Thyroid gland (tissue), 4 donors: Measurements from ENCODE around the gene NDUFA6.

Experiments used
- CTCF ChIP-seq, 6 experiments: fragments of 200-600 bp in 3 of 6; fragments of 450-650 bp in 3 of 6; sonication (generic) in 3 of 6; IDR thresholded peaks; one replicate each; pipeline ENCODE4 v1.5.1; 2016 to 2019; ENCODE audit warnings: antibody characterized with exemption in 6 of 6, mild to moderate bottlenecking in 2 of 6, inconsistent platforms in 1 of 6, moderate library complexity in 1 of 6
- POLR2A ChIP-seq, 2 donors: fragments of 450-650 bp; IDR thresholded peaks; one replicate each; pipeline ENCODE4 v1.6.1; 2017; ENCODE audit warnings: antibody characterized with exemption in 2 of 2, mild to moderate bottlenecking in 2 of 2, moderate library complexity in 1 of 2

- TF ChIP-seq CTCF (IDR thresholded peaks at IDR 0.05) (no peak), POLR2A (IDR thresholded peaks at IDR 0.05) (no peak)
Measured at GRCh38 chr22:42077486-42078125, 13.0 kb downstream of the NDUFA6 start.
